ENCODE results near the gene HAND2.

GRCh38 chr4:173490817-173491528, 39.1 kb downstream of the HAND2 start:
- TF ChIP-seq TAF1 (IDR thresholded peaks at IDR 0.05; ENCODE audit: low read depth, low read length) (no peak), POLR2A (IDR thresholded peaks at IDR 0.05; ENCODE audit: low read depth, low read length) (no peak)
